Gastroesophageal sphincter (tissue), 3 donors: Measurements from ENCODE around the gene CDK17.

ENCODE experiments used
- CTCF ChIP-seq, 4 experiments: fragments of 200-600 bp in 2 of 4; fragments of 450-650 bp in 2 of 4; sonication (generic) in 1 of 4; IDR thresholded peaks; one replicate each; pipeline ENCODE4 v1.5.1; 2017 to 2019; ENCODE audit warnings: antibody characterized with exemption in 4 of 4, mild to moderate bottlenecking in 2 of 4, moderate library complexity in 2 of 4
- POLR2A ChIP-seq, 2 donors: fragments of 450-650 bp; IDR thresholded peaks; one replicate each; pipeline ENCODE4 v1.6.1; 2017; ENCODE audit warnings: antibody characterized with exemption in 2 of 2, mild to moderate bottlenecking in 2 of 2, moderate library complexity in 1 of 2
- POLR2AphosphoS5 ChIP-seq: sonication (generic); formaldehyde crosslinking; IDR thresholded peaks from one replicate; pipeline ENCODE4 v1.6.1; 2017; ENCODE audit warnings: antibody characterized with exemption

GRCh38 chr12:96414637-96415036 is 14.4 kb upstream of the CDK17 start:
- TF ChIP-seq CTCF (IDR thresholded peaks at IDR 0.05): no peak
- TF ChIP-seq POLR2AphosphoS5: no peak
- TF ChIP-seq POLR2A (IDR thresholded peaks at IDR 0.05): no peak
